B cell (primary cell): Measurements from ENCODE around the gene SLC24A4.

Experiments used
- CTCF ChIP-seq: fragments of 200-600 bp; IDR thresholded peaks from one replicate; pipeline ENCODE4 v1.8.0; 2022; ENCODE audit warnings: antibody characterized with exemption, mild to moderate bottlenecking
- EZH2 ChIP-seq: IDR thresholded peaks from 2 replicates; pipeline ENCODE4 v1.6.1; 2012; ENCODE audit warnings: borderline replicate concordance, low read depth, mild to moderate bottlenecking, moderate library complexity, low read length; ENCODE audit not compliant: insufficient read depth, poor library complexity, severe bottlenecking

- TF ChIP-seq CTCF = no peak
- TF ChIP-seq EZH2 = no peak
These were observed 33.7 kb downstream of the SLC24A4 start for GRCh38 chr14:92356677-92357076.
